Breast epithelium (tissue), 4 donors: ENCODE data around the gene COL6A1. TPM values are rescaled to one million over a fixed set of nuclear protein-coding genes. Genes with fewer than 3 reads are reported as not detected.

Experiments
- DNase-seq, 2 donors: peaks; one replicate each; pipeline ENCODE4 v3.0.0-alpha.2; 2019; ENCODE audit warnings: low spot score in 2 of 2
- H3K27ac ChIP-seq, 2 donors: fragments of 200-600 bp; sonication (generic) in 1 of 2; one replicate each; pipeline ENCODE4 v1.5.1; 2016 to 2019; ENCODE audit warnings: mild to moderate bottlenecking in 1 of 2
- H3K27me3 ChIP-seq, 2 donors: fragments of 200-600 bp; sonication (generic) in 1 of 2; one replicate each; pipeline versions ENCODE4 v1.5.1 to v1.6.0; 2017 to 2019; ENCODE audit warnings: control low read depth in 1 of 2, mild to moderate bottlenecking in 1 of 2
- H3K36me3 ChIP-seq: fragments of 200-600 bp; one replicate; pipeline ENCODE4 v1.5.1; 2019
- H3K4me1 ChIP-seq, 2 donors: fragments of 200-600 bp; sonication (generic); one replicate each; pipeline ENCODE4 v1.5.1; 2016 to 2019; ENCODE audit warnings: control low read depth in 1 of 2
- H3K4me3 ChIP-seq, 3 donors: fragments of 200-600 bp; sonication (generic); 1 replicate in 2 of 3; 2 replicates in 1 of 3; pipeline ENCODE4 v1.5.1; 2016 to 2019; ENCODE audit warnings: mild to moderate bottlenecking in 3 of 3, moderate library complexity in 2 of 3
- H3K9me3 ChIP-seq, 2 donors: fragments of 200-600 bp; sonication (generic) in 1 of 2; one replicate each; pipeline ENCODE4 v1.5.1; 2016 to 2019; ENCODE audit warnings: control low read depth in 1 of 2
- POLR2A ChIP-seq: fragments of 450-650 bp; IDR thresholded peaks from one replicate; pipeline ENCODE4 v1.6.1; 2016; ENCODE audit warnings: antibody characterized with exemption, mild to moderate bottlenecking, moderate library complexity
- POLR2AphosphoS5 ChIP-seq, 3 donors: sonication (generic); formaldehyde crosslinking; IDR thresholded peaks; one replicate each; pipeline ENCODE4 v1.6.1; 2017; ENCODE audit warnings: antibody characterized with exemption in 3 of 3
- intact Hi-C: fragments of 100-400 bp; cut with DNase I; formaldehyde crosslinking; loops from one replicate; pipeline ENCODE4 v1.15.1; 2023; ENCODE audit warnings: low total_unique reads
- total RNA-seq, 3 donors: library from RNA; depleted of rRNA; stranded (reverse); fragments of >200 nt; gene quantifications; one replicate each; pipeline ENCODE4 v1.1.0, GENCODE V29; 2016
- TF ChIP-seq, protein P1 (sequence below), 3 donors: fragments of 450-650 bp; IDR thresholded peaks; one replicate each; pipeline ENCODE4 v1.5.1; 2016 to 2017; ENCODE audit warnings: antibody characterized with exemption in 3 of 3, mild to moderate bottlenecking in 3 of 3, moderate library complexity in 3 of 3

The COL6A1 gene
- total RNA-seq, 3 donors from 2014 or later: 137 to 527 (median 201) TPM

DNA sequence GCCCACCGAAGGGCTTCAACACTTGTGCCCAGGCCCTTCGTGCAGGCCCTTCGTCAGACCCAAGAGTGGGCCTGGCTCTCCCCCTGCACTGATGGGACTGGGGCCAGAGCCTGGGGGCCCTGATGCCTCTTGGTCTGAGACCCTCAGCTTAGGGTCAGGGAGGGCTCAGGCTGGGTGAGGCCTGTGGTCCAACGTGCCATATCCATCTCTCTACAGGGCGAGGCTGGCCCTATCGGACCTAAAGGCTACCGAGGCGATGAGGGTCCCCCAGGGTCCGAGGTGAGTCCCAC is 15.6 kb downstream of the COL6A1 start:
- no peak overlapping the region for H3K4me3 ChIP-seq
- no peak for TF ChIP-seq POLR2A
- TF ChIP-seq POLR2AphosphoS5 (IDR thresholded peaks at IDR 0.05): no peak
- TF ChIP-seq, protein P1, sequence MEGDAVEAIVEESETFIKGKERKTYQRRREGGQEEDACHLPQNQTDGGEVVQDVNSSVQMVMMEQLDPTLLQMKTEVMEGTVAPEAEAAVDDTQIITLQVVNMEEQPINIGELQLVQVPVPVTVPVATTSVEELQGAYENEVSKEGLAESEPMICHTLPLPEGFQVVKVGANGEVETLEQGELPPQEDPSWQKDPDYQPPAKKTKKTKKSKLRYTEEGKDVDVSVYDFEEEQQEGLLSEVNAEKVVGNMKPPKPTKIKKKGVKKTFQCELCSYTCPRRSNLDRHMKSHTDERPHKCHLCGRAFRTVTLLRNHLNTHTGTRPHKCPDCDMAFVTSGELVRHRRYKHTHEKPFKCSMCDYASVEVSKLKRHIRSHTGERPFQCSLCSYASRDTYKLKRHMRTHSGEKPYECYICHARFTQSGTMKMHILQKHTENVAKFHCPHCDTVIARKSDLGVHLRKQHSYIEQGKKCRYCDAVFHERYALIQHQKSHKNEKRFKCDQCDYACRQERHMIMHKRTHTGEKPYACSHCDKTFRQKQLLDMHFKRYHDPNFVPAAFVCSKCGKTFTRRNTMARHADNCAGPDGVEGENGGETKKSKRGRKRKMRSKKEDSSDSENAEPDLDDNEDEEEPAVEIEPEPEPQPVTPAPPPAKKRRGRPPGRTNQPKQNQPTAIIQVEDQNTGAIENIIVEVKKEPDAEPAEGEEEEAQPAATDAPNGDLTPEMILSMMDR (IDR thresholded peaks at IDR 0.05): no peak
- H3K27ac ChIP-seq: peak overlapping the region in 1 of 2 donors; percentile 88
- no peaks in the 10 kb centered on the region for H3K36me3 ChIP-seq
- H3K4me1 ChIP-seq: no peaks in the 10 kb centered on the region
- H3K27me3 ChIP-seq: no peaks in the 10 kb centered on the region
- no peaks in the 10 kb centered on the region for H3K9me3 ChIP-seq
- DNase-seq: peak in 1 of 2 donors; percentile 14
- intact Hi-C loops: loop anchor here (1.0 to 10.0 kb wide), 2 partner anchors 43 to 98 kb away; partner anchors contain the start of gene COL6A2

DNA sequence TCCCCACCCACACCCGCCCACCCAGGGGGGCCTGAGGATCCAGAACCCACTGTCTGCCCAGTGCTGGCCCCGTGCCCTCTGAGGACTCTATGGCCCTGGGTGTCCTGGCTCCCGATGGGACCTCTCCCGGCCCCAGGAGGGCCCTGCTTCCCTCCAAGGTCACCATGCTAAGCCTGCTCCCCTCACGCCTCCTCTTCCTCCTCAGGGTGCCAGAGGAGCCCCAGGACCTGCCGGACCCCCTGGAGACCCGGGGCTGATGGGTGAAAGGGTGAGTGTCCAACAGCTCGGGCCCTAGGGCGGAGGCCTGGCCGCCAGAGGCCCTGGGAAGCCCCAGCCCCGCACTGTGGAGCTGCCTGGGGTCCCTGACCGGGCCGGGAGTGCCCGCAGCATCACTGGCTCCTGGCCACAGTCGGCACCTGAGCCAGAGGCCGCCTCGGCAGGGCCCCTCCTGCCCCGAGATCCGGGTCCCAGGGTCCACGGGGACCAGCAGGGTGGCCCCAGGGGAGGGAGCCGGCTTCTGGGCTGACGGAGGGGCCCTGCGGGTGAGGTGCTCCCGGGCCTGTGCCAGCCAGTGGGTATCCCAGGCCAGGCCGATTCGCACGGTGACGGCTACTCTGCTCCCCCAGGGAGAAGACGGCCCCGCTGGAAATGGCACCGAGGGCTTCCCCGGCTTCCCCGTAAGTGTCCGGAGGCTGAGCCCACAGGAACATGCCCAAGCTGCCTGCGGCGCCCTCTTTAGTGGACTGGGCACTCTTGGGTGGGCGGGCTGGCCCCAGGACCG is 16.1 kb downstream of the COL6A1 start:
- H3K4me1 ChIP-seq: no peaks in the 10 kb centered on the region
- H3K9me3 ChIP-seq: no peaks in the 10 kb centered on the region
- no peaks in the 10 kb centered on the region for H3K36me3 ChIP-seq
- no peak overlapping the region for H3K4me3 ChIP-seq
- intact Hi-C loops: loop anchor here (1.0 to 10.0 kb wide), 2 partner anchors 43 to 97 kb away; partner anchors contain the start of gene COL6A2
- H3K27me3 ChIP-seq: no peaks in the 10 kb centered on the region
- peak overlapping the region in 1 of 2 donors; percentile 88 for H3K27ac ChIP-seq
- TF ChIP-seq, protein P1 (IDR thresholded peaks at IDR 0.05): no peak
- TF ChIP-seq POLR2AphosphoS5 (IDR thresholded peaks at IDR 0.05) (no peak), POLR2A (no peak)
- peak; percentile 14 to 40 for DNase-seq

DNA sequence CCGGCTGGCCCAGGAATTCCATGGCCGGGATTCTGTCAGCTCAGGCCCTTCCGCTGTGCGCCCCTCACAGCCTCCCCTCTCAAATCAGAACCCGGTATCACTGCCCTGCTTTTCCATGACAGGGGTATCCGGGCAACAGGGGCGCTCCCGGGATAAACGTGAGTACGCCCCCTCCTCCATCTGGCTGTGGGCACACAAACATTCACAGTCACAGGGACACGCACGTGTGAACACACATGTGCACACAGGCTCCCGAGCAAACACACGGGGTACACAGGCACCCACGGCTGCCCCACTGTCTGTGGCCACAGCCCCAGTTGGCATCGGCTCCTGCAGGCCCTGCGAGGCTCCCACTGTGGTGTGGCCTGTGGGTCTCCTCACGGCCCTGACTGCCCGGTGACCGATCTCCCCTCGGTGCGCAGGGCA is 16.7 kb downstream of the COL6A1 start:
- H3K27ac ChIP-seq: peak overlapping the region in 1 of 2 donors; percentile 88
- no peaks in the 10 kb centered on the region for H3K36me3 ChIP-seq
- H3K4me1 ChIP-seq: no peaks in the 10 kb centered on the region
- no peaks in the 10 kb centered on the region for H3K27me3 ChIP-seq
- H3K4me3 ChIP-seq: no peak overlapping the region
- peaks cover 0 to 4% of the 10 kb centered on the region in 2 donors for H3K9me3 ChIP-seq
- DNase-seq: peak; percentile 13 to 45
- no peak for TF ChIP-seq POLR2AphosphoS5 (IDR thresholded peaks at IDR 0.05)
- no peak for TF ChIP-seq POLR2A
- intact Hi-C loops: loop anchor here (10.0 kb wide), 1 partner anchor 97 kb away; the partner anchor contains the start of gene COL6A2

DNA sequence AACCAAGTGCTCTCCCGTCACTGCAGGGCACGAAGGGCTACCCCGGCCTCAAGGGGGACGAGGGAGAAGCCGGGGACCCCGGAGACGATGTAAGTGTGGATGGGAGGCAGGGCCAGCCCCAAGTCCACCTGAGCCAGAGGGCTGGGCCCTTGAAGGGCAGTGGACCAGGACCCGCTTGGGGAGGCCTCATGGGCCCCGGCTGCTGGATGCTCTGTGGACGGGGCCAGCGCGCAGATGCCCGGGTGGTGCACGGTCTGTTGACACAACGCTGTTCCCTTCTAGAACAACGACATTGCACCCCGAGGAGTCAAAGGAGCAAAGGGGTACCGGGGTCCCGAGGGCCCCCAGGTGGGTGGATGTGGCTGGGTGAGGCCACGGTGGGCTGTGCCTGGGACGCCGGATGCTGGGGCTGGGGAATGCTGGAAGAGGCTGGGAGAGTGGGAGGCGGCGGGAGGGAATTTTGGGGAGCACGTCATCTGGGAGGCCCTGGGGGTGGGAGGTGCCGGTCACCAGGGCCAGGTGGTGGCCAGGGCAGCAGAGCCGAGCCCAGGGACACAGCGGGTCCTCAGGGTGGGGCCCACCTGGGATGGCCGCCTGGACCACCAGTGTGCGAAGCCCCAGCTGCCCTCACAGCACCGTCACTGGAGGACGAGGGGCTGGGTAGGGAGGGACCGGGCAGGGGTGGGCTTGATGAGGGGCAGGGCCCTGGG is 17.5 kb downstream of the COL6A1 start:
- H3K27ac ChIP-seq: peak overlapping the region in 1 of 2 donors; percentile 58
- H3K36me3 ChIP-seq: no peaks in the 10 kb centered on the region
- intact Hi-C loops: loop anchor here (10.0 kb wide), 1 partner anchor 96 kb away; the partner anchor contains the start of gene COL6A2
- no peaks in the 10 kb centered on the region for H3K27me3 ChIP-seq
- H3K4me3 ChIP-seq: no peak overlapping the region
- TF ChIP-seq POLR2AphosphoS5 (IDR thresholded peaks at IDR 0.05): no peak
- TF ChIP-seq POLR2A: no peak
- TF ChIP-seq, protein P1 (IDR thresholded peaks at IDR 0.05): no peak
- H3K9me3 ChIP-seq: peaks cover 0 to 4% of the 10 kb centered on the region in 2 donors
- no peaks in the 10 kb centered on the region for H3K4me1 ChIP-seq
- peak; percentile 7 to 47 for DNase-seq

DNA sequence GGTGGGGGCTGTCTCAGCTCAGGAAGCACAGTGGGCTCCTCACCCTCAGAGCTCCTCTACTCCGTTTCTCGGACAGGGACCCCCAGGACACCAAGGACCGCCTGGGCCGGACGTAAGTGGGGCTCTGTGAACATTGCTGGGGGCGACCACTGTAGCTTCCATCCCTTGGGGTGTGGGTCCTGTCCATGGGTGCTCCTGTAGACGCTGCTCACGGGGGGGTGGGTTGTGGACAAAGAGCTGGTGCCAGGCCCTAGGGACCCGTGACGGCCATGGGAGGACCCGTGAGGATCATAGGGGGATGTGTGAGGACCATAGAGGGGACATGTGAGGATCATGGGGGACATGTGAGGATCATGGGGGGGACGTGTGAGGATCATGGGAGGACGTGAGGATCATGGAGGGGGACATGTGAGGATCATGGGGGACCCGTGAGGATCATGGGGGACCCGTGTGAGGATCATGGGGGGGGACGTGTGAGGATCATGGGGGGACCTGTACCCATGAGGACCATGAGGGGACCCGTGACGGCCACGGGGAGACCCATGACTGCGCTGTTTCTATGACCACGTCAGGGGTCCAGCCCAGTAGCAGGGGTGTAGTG is 18.1 kb downstream of the COL6A1 start:
- TF ChIP-seq POLR2A (no peak), POLR2AphosphoS5 (IDR thresholded peaks at IDR 0.05) (no peak)
- TF ChIP-seq, protein P1 (IDR thresholded peaks at IDR 0.05): no peak
- intact Hi-C loops: loop anchor here (10.0 kb wide), 1 partner anchor 95 kb away; the partner anchor contains the start of gene COL6A2
- Histone ChIP-seq H3K27ac (peak overlapping the region in 1 of 2 donors; percentile 58), H3K4me1 (no peaks in the 10 kb centered on the region), H3K4me3 (no peak overlapping the region), H3K27me3 (no peaks in the 10 kb centered on the region), H3K36me3 (no peaks in the 10 kb centered on the region), H3K9me3 (peaks cover 0 to 4% of the 10 kb centered on the region in 2 donors)
- peak in 1 of 2 donors; percentile 12 for DNase-seq
